ENCODE data around the gene BANK1. TPM values are rescaled to one million over a fixed set of nuclear protein-coding genes. Genes with fewer than 3 reads are reported as not detected.

Gene BANK1, protein sequence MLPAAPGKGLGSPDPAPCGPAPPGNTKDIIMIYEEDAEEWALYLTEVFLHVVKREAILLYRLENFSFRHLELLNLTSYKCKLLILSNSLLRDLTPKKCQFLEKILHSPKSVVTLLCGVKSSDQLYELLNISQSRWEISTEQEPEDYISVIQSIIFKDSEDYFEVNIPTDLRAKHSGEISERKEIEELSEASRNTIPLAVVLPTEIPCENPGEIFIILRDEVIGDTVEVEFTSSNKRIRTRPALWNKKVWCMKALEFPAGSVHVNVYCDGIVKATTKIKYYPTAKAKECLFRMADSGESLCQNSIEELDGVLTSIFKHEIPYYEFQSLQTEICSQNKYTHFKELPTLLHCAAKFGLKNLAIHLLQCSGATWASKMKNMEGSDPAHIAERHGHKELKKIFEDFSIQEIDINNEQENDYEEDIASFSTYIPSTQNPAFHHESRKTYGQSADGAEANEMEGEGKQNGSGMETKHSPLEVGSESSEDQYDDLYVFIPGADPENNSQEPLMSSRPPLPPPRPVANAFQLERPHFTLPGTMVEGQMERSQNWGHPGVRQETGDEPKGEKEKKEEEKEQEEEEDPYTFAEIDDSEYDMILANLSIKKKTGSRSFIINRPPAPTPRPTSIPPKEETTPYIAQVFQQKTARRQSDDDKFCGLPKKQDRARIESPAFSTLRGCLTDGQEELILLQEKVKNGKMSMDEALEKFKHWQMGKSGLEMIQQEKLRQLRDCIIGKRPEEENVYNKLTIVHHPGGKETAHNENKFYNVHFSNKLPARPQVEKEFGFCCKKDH
- total RNA-seq: not detected

DNA sequence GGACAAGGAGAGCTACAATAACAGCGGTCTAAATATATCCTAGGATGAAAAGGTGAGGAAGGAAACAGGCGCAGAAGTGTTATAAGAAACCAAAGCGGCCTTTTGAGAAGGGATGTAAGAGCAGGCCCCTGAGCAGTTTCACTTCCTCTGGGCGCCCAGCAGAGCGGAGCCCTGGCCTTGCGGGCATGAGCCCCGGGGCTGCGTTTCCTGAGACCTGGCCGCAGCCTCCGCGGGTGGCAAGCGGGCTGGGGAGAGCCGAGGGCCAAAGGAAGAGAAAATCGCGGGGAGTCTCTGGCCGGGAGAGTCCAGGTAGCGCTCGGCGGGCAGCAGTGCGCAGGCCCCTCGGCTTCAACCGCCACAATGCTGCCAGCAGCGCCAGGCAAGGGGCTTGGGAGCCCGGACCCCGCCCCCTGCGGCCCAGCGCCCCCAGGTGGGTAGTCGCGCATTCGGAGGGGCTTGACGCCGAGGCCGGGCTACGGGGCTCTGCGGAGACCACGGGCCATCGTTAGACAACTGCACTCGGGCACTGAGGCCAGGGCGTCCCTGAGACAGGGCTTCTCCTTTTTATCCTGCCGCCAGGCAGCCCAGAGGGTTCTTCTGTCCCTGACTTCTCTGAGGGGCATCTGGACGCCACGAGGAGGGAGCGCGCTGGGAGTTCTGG lies at the start of gene BANK1:
Gene BANK1, plus strand, starts transcription at position 210 of the 661 bp plus-strand sequence. Its CDS starts 151 bp downstream, at position 361.
- no peak for DNase-seq

DNA sequence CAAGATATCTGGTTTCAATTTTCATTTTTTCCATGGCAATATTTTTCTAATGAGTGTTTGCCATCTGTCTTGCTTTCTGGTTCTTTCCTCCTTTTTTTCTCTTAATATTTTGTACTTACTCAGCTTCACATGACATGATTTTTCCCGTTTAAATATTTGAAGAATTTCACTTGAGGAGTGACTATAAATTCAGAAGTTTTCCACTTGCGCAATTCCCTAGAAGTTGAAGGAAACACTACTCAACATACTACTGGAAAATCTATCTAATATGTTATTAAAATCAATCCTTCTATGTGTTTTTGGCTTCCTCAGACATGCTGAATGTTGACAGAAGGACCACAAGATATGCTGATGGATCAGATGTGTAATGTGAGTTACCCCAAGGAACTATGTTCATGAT lies 36.8 kb upstream of the BANK1 start:
- no peak for DNase-seq

DNA sequence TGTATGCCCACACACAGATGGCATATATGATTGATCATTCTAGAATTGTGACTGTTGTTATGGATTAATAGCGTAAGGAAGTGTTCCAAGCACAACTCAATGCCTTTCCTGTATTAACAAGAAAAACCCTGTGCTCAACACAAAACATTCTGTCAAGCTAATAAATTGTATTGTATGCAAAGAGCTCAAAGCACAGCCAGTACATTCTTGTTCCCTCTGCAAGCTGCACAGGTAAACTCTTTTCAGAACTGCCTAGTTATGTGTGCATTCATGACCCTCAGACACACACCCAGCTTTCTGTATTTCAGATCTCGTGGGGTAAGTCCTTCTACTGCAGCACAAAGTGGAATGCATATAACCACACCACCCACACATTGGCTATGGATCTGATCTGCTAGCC lies 34.3 kb upstream of the BANK1 start:
- DNase-seq: no peak

DNA sequence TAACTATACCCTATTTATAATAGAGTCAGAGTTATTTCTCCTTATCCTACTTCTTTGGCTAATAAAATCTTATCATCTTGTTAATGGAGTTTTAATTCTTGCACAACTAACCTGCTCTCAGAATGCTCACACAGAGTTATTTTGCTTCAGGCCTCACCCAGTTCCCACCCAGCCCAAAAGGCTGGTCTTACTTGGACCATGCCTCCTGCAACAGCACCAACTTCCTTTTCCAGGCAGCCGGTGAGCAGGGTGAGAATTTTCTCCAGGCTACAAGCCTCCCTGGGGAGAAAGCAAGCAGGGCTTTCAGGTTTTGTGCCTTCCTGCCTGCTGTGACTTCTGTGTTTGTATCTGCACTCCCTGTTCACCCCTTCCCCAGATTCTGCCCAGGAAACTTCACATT lies 29.1 kb upstream of the BANK1 start:
- no peak for DNase-seq

DNA sequence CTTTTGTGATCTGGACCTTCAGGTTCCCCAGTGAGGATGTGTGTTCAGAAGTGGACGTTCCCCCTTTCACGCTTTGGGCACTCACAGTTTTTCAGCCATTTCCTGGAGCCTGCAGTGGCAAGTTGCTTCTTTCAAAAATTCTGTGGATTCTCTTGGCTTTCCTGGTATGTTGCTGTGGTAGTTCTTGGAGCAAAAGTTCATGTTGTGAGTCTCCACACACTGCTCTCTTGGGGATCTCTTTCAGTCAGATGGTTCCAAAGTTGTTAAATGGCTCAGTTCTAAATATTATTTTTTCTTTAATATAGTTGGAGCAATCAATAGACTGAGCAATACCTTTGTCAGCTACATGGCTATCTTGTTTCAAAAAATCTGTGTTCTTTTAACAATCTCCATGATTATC lies 28.5 kb upstream of the BANK1 start:
- DNase-seq: no peak

DNA sequence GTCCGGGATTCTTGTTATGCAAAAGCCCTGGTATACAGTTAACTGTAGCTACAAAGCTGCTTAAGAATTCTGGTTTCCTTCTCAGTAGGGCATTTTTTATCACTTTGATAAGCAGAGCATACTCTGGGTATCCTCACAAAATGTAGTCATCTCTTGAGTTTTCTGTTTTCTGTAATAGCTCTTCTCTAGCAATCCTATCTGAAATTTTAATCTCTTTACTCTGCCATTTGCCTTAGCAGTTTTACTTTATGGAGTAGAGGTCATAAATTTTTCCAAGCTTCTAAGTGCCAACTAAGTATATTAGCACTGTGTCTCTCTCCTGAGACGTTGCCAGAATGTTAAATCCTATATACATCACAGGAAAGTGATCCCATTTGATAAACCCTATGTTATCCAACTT lies 28.0 kb upstream of the BANK1 start:
- no peak for DNase-seq

DNA sequence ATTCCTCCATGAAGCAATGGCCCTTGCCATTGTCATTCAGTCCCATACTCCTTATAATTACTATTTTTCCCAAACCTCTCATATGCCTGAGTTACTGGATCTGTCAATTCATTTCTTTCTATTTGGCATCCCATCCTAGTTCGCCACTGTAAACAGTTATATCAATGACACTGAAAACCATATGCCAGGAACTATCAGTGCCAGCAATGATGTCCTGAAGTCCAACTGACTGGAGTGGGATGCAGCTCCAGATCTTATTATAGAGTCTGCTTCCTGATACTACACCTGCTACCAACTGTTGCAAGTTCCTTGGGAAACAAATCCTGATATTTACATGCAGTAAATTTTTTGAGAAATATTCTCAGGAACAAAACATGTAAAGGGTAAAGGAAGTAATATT lies 27.0 kb upstream of the BANK1 start:
- no peak for DNase-seq

DNA sequence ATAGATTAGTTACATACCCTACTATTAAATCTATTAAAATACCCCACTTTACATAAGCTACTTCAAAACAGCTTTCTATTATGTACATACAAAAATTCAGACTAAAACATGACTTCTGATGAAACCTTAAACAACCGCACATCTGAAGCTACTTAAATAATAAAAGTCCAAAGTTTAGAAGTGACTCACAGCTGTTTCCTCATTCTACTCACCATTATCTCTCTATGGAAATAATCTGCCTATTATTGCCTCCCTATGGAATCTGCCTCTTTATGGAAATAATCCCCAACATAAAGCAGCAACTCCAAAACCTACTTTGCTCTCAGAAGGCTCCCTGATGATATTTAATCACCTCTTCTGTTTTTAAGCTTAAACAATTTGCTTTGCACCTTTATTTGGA lies 15.7 kb upstream of the BANK1 start:
- DNase-seq: no peak

DNA sequence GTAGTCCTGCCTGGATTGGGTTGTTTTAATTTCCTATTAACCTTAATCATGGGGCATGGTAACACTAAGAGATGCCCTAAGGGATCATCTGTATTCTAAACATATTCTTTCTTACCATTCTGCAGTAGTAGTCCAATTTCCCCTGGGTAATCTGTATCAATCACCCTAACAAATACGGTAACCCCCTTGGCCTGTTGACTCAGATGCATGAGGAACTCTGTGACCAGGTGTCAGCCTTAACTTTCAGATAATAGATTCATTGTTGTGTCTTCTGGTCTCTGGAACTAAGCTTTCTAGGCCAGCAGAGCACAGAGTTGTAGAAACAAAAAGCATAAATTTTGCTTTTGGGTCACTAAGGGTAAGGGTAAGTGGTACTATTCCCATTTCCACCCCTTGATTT lies 13.1 kb upstream of the BANK1 start:
- DNase-seq: no peak

DNA sequence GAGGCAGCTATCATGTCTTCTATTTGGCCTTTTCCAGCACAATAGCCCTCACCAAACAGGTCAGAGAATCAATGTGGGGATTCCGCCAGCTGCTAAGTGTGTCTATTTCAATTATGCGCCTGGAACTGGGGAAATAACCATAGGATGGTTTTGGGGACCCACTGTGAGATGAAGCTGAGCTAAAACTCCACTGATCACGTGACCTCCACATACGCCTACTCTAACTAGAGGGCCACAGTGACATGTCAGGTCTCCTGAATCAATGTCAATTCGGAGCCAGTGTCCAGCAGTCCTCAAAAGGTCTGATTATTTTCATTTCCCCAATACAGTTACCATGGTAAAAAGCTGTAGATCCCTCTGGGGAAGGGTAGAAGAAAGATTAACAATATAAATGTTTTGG lies 10.2 kb upstream of the BANK1 start:
- DNase-seq: no peak

DNA sequence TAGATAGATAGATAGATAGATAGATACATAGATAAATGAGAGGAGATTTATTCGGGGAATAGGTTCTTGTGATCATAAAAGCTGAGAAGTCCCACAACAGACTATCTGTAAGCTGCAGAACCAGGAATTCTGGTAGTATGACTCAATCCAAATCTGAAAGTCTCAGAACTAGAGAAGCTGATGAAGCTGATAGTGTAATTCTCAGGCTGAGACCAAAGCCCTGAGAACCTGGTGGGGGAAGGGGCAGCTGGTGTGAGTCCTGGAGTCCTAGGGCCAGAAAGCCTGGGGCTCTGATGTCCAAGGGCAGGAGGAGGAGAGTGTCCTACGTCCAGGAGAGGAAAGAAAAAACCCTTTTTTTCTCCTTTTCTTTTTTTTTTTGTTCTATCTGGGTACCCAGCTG lies 8.0 kb upstream of the BANK1 start:
- DNase-seq: no peak

DNA sequence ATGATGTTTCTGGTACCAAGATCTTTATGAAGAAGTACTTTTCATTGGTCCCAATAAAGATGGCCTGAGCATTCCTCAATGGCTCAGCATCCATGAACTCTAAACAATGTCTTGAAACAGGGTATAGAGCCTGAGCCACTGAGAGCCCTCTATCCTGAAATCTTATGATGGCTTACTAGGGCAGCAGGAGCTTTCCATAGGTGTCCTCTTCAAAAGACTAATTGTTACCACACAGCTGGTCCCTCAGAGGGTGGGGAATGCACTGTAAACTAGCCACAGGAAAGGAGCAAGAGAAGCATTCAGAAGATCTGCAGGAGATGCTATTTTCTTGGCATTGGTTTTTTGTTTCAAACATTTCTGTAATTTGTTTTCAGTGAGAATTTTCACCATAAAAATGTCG lies 5.6 kb upstream of the BANK1 start:
- no peak for DNase-seq

DNA sequence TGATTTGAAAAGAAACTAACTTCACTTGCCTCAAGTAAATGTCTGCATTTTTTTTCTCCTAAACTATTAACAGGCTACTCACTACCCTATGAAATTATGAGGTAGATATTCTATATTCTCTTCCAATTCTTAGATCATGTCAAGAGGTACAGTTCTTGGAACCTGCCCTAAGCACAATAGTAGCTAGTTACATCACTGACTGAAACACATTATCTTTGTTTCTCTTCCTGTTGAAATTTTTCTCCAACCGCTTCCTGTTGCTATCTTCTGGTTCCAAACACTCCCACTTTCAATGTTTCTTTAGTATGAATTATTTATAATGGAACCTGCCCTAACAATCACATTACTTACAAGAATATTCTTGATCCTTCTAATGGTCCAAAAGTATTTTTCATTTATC lies 5.0 kb upstream of the BANK1 start:
- DNase-seq: no peak

DNA sequence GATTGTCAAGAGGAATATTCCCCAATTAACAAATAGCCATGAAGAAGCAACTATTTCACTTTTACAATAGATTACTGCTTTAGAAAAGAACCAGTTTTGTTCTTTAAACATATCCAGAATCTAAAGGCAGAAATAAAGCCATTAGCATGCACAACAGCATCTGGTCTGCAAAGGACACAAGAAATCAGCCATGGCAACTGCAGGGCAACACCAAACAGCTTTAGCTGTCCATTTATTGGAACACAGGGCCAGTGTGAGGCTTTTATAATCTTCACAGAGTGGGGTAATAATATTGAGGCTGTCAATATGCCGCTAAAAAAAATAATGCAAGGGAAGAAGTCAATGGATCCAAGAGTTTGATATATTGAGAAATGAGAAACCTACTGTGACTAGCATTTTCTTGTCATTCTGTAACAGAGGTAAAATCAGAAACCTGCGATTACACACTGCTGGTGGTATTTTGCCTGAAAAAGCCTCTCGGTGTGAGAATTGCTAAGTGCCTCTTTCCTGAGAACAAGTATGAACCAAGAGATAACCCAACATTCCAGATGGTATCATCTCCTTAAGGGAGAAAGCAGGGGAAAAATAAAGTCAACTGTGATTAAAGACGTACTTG lies 2.7 kb upstream of the BANK1 start:
- no peak for DNase-seq

DNA sequence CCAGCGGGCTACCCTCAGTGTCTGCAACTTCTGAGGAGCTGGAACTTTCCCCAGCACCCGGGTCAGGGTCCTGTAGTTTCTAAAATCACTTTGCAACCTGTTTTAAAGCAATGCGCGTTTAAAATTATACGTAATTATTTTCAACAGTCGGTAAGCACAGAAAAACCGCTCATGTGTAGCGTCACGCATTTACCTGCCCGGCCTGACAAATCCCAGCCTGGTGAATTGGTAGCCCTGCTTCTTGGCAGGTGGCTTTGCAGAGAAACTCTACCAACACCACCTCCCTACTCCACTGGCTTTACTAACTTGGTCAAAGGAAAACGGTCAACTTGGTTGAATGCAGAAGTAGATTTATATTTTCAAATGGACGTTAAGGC lies 640 bp downstream of the BANK1 start:
- DNase-seq: no peak

DNA sequence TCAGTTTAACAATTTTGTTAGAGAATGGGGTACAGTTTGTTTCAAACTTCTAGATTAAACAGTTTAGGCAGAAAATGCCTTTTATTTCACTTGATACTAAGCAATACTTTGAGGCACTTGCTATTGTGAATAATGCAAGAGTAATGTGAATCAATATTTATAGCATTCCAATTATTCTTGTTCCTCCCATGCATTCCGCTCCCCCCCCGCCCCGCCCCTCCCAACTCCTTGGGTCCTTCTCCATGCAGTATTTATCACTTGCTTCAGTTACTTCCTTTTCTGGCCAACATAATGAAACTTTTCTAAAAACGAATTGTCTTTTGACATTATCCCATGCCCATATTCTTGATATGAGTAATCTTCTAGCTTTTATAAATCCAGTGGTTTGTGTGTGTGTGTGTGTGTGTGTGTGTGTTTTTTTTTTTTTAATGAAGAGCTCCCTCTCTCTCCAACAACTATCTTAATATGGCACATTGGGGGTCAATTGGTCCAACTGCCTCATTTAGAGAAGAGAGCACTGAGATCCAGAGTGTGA lies 1.6 kb downstream of the BANK1 start:
- no peak for DNase-seq

DNA sequence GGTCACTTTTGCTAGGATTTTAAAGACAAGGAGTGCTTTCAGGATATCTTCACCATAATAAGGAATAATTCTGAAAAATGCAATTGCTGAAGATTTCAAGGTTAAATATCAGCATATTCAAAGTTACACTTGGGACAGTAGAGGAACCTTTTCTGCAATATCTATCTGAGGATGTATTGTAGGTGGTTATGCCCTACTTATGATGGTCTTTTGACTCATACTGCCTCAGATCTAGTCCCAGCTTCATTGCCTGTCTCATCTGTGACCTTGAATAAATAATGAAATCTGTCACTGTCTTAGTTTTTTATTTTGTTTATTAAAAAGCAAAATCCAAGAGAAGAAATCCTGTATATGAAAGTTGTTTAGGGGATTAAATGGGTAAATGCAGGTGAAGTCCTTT lies 2.9 kb downstream of the BANK1 start:
- no peak for DNase-seq

DNA sequence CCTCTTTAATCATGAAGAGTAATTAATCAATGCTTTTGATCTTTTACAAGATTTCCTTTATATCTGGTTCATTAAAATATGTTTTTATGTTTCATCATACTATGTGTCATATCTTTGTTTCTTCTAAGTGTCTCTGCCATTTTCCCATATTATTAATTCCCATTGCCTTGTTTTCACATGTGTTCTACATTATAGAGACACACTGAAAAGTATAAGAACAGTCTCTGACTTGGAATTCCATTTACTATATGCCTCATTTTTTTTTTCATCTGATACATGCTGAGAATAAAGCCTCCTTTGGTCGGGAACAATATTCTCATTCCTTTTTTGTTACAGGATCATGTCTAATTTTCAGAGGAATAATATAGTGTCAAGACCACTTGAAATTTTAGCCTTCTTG lies 4.3 kb downstream of the BANK1 start:
- DNase-seq: no peak

DNA sequence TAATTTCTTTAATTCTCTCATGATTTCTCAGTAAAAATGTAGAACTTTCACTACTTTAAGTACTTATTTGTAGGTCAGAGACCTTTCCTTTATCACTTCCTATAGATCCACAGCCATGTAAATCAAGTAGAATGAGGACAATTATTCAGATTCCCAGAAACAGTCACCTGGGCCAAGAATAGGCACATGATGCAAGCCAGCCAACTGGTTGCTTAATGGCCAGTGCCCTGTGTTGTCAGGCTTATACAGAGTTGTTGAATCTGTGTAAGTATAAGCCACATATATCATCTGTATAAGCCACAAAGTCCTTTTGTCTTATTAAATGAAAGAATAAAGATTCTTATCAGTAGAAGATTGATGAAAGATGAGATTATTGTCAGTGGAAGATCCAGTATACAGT lies 5.2 kb downstream of the BANK1 start:
- DNase-seq: no peak

DNA sequence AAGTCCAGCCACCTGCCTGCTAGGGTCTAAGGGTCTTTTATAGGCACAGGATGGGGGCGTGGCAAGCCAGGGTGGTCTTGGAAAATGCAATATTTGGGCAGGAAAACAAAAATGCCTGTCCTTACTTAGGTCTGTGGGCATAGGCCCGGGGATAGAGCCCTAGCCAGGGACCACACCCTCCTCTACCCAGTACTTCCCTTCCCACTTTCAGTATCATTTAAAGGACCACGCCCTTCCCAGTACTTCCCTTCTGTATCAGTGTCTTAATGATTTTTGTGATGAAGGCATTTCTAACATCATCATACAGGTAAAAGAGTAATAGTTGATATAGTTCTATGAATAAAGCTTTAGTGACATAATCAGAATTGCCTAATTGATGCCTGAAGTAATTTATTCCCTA lies 11.4 kb downstream of the BANK1 start:
- DNase-seq: no peak

DNA sequence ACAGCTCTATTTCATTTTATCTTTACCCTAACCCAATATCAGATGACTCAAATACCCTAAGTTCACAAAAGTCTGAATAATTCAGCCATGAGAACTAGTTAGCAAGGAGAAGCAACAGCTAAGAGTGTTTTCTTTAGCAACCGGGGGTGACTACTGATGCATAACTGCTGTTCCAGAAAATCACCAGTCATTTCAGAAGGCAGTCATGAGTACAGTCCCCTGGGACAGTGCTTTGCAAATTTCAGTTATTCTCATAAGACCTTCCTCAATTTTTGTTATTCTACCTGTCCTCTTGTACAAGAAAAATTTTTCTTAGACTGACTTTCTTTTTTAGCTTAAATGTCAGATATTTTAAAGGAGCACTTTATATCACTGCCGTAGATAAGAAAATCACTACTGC lies 16.4 kb downstream of the BANK1 start:
- no peak for DNase-seq

DNA sequence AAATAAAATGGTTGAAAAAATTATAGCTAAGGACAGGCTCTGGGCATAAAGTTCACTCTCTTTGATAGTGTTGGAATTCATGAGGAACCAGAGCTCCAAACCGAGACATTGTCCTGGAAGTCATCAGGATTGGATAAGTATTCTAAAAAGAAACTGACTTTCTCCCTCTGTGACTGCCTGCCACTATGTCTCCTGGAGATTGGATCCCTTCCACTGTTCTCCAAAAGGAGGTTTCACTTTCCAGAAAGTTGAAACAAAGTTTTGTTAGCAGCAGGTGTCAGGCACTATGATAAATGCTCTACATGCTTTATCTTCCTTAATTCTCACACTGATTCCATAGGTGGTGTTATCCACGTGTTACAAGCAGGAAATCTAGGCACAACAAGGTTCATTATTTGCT lies 16.8 kb downstream of the BANK1 start:
- no peak for DNase-seq

DNA sequence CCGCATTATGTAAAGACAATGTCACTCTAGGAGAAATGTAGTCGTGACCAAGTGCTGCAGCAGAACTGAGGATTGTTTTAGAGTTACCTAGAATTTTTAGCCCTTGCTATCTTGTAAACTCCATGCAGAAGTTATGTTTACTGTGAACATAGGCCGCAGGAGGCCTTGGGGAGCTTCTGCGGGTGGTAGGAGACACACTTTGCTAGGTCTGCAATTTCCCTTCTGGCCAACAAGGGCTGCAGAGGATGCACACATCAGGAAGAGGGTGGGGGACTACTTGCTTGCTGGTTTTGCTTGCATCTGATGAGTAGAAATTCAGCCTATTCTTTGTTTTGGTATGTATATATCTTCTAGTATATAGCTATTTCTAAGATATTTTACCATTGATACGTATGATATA lies 23.1 kb downstream of the BANK1 start:
- DNase-seq: no peak

Data from effector CD4-positive, alpha-beta T cell (primary cell).